SK-N-MC (cell line): ENCODE measurements around the gene EGFL8.

ENCODE experiments used
- DNase-seq: peaks from one replicate; pipeline ENCODE4 v3.0.0-alpha.2; 2011; ENCODE audit warnings: low read depth, low spot score
- H3K27ac ChIP-seq: fragments of 200-600 bp; sonication (generic); 2 replicates; pipeline ENCODE4 v1.5.1; 2016; ENCODE audit warnings: mixed run types
- H3K36me3 ChIP-seq: fragments of 200-600 bp; sonication (generic); 2 replicates; pipeline ENCODE4 v1.6.1; 2017; ENCODE audit warnings: antibody characterized with exemption, low read length, mixed read lengths; ENCODE audit not compliant: insufficient read depth
- H3K4me3 ChIP-seq: fragments of 200-600 bp; sonication (generic); 2 replicates; pipeline ENCODE4 v1.5.1; 2016
- H3K9ac ChIP-seq: fragments of 200-600 bp; sonication (generic); 2 replicates; pipeline ENCODE4 v1.8.0; 2017; ENCODE audit warnings: mixed run types, mixed read lengths; ENCODE audit not compliant: insufficient read length
- H3K9me3 ChIP-seq: fragments of 200-600 bp; sonication (generic); 2 replicates; pipeline ENCODE4 v1.6.1; 2017; ENCODE audit warnings: low read depth, mild to moderate bottlenecking, antibody characterized with exemption, low read length, moderate library complexity, mixed read lengths
- EZH2 ChIP-seq: fragments of 200-600 bp; sonication (generic); IDR thresholded peaks from one replicate; pipeline ENCODE4 v1.6.1; 2017; ENCODE audit warnings: antibody characterized with exemption
- FOXP2 ChIP-seq: optimal IDR thresholded peaks from 2 replicates; pipeline ENCODE3; 2011; ENCODE audit warnings: mild to moderate bottlenecking, moderate library complexity; ENCODE audit not compliant: insufficient read depth; ENCODE audit errors: extremely low read length, control extremely low read depth
- POLR2AphosphoS5 ChIP-seq: IDR thresholded peaks from 2 replicates; pipeline ENCODE4 v1.6.1; 2012; ENCODE audit warnings: mild to moderate bottlenecking, low read depth, low read length, borderline replicate concordance

EGFL8 gene

DNA sequence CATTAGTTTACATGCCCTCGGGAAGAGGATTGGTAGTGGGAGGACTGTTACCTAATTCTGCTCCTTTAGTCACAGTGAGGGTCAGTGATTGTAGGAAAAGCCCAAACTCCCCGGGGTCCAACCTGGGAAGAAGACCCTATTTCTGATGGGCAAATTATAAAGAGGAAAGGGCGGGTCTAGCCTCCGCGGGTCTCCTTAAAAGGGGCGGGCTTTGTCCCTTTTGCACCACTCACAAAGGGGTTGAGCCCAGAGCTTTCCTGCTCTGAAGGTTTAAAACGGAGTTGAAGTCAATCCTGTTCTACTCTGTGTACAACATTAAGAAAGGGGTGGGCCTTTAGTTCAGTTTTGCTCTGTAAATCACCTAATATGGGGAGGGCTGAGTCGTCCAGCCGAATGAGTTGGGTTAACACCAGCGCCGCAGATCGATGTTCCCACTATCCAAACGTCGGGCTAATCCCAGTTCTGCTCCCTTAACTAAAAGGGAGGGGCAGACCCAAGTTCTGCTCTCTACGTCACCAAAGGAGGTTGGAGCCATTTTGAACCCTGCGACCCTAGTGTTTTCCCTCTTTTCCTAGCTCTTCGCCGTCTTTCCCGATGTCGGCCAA is 12.9 kb downstream of the EGFL8 start:
- H3K36me3 ChIP-seq: peaks cover 11% of the 10 kb centered on the region; the same call in 1 of the 2 replicates
- no peak for DNase-seq
- H3K27ac ChIP-seq: peak overlapping the region; percentile 99
- peak overlapping the region; percentile 89 for H3K4me3 ChIP-seq
- TF ChIP-seq POLR2AphosphoS5 (peak; percentile 69), FOXP2 (peak; percentile 43), EZH2 (no peak)
- H3K9ac ChIP-seq: peak overlapping the region; percentile 92
- H3K9me3 ChIP-seq: no peaks in the 10 kb centered on the region

GRCh38 chr6:32177788-32178546 is 13.6 kb downstream of the EGFL8 start, which contains the start of gene RNF5:
RNF5 (plus strand) TSS chr6:32178405; CDS start chr6:32178512, 107 bp downstream.
- H3K9me3 ChIP-seq: no peaks in the 10 kb centered on the region
- H3K4me3 ChIP-seq: peak within 1 kb of the TSS; percentile 89
- H3K27ac ChIP-seq: peak within 1 kb of the TSS; percentile 99
- peak; percentile 100 for DNase-seq
- H3K36me3 ChIP-seq: peaks cover 17% of the 10 kb centered on the region; the same call in 1 of the 2 replicates
- peak within 1 kb of the TSS; percentile 93 for H3K9ac ChIP-seq
- TF ChIP-seq EZH2: no peak
- TF ChIP-seq FOXP2: no peak
- no peak; the same call in 1 of the 2 replicates for TF ChIP-seq POLR2AphosphoS5

GRCh38 chr6:32178547-32179440 is 14.4 kb downstream of the EGFL8 start:
- DNase-seq: no peak
- H3K9me3 ChIP-seq: no peaks in the 10 kb centered on the region
- no peak overlapping the region for H3K27ac ChIP-seq
- TF ChIP-seq FOXP2 (no peak), EZH2 (no peak), POLR2AphosphoS5 (no peak)
- peak overlapping the region; percentile 89 for H3K4me3 ChIP-seq
- H3K36me3 ChIP-seq: peaks cover 25% of the 10 kb centered on the region; the same call in 1 of the 2 replicates
- peak overlapping the region; percentile 93 for H3K9ac ChIP-seq

GRCh38 chr6:32179766-32180405 is 15.5 kb downstream of the EGFL8 start:
- TF ChIP-seq EZH2 (no peak), POLR2AphosphoS5 (no peak), FOXP2 (no peak)
- DNase-seq: no peak
- Histone ChIP-seq H3K9me3 (no peaks in the 10 kb centered on the region), H3K36me3 (peaks cover 25% of the 10 kb centered on the region; the same call in 1 of the 2 replicates), H3K4me3 (no peak overlapping the region), H3K9ac (no peak overlapping the region), H3K27ac (no peak overlapping the region)

DNA sequence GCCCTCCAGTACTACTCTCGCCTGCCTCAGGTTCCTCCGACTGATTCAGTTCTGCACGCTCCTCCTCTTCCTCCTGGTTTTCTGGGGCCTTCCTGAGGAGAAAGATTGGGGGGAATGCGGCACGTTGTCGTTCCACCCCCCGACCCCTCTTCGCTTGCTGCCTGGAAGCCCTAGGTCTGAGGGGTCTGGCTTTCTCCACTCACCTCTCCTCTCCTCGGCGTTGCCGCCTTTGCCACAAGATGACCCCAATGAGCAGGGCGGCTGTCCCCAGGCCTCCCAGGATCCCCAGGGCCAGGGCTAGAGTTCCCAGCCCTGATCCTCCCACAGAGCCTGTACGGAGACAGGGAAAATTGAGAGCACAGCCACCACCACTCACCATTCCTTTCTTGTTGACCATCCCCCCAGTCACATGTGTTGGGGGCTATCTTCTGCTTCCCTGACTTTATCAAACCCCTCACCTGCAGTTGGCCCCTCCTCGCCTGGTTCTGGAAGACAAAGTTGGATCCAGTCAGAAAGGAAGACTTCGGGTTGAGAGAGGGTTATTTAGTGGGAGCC is 16.8 kb downstream of the EGFL8 start:
- no peak overlapping the region for H3K4me3 ChIP-seq
- no peaks in the 10 kb centered on the region for H3K9me3 ChIP-seq
- DNase-seq: no peak
- H3K9ac ChIP-seq: no peak overlapping the region
- H3K36me3 ChIP-seq: peaks cover 25% of the 10 kb centered on the region; the same call in 1 of the 2 replicates
- H3K27ac ChIP-seq: no peak overlapping the region
- no peak for TF ChIP-seq POLR2AphosphoS5
- no peak for TF ChIP-seq FOXP2
- no peak for TF ChIP-seq EZH2

DNA sequence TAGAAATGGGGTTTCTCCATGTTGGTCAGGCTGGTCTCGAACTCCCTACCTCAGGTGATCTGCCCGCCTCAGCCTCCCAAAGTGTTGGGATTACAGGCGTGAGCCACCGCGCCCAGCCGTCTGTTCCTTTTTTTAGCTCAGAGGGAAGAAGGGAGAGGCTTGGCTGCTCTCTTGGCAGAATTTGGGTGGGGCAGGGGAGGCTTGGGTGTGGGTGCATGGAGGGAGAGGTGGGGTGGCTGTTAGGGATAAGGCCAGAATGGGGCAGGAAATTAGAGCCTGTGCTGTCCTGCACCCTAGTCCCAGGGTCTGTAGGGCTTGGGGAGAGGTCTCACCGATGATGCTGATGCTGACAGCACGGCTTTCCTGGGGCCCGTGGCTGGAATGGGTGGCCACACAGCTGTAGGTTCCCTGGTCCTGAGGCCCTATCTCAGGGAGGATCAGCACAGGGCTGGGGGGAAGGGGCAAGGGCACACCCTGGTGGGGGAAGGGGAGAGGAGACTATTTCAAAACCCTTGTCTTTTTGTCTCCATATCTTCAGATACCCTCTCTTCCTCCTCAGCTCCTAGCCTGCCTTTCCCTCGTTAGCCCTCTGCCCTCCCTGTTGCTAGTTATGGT is 17.6 kb downstream of the EGFL8 start:
- Histone ChIP-seq H3K9ac (no peak overlapping the region), H3K9me3 (no peaks in the 10 kb centered on the region), H3K4me3 (no peak overlapping the region), H3K36me3 (peaks cover 32% of the 10 kb centered on the region), H3K27ac (no peak overlapping the region)
- DNase-seq: no peak
- no peak for TF ChIP-seq EZH2
- TF ChIP-seq POLR2AphosphoS5: no peak
- TF ChIP-seq FOXP2: no peak

- TF ChIP-seq EZH2 (no peak), FOXP2 (no peak), POLR2AphosphoS5 (no peak)
- Histone ChIP-seq H3K36me3 (peaks cover 38% of the 10 kb centered on the region), H3K9ac (no peak overlapping the region), H3K4me3 (no peak overlapping the region), H3K9me3 (no peaks in the 10 kb centered on the region), H3K27ac (0 out of 2 replicates have a peak overlapping the region, but pooled peaks have one; percentile 13)
- DNase-seq: no peak
Observed at GRCh38 chr6:32182555-32182981, 18.2 kb downstream of the EGFL8 start.
